GM18511 (cell line): ENCODE measurements around the gene SPRING1.
"Not testable (repeated sequence)": the region's sequence is repeated elsewhere in the genome, so short reads cannot be mapped to it uniquely, and the experiment has no call there.

Source experiments
- ATAC-seq: cut with Tn5 transposase; IDR thresholded peaks from one replicate; pipeline ENCODE4 v1.9.1; 2021; ENCODE audit warnings: mild to moderate bottlenecking, moderate library complexity; ENCODE audit not compliant: unreplicated experiment

The SPRING1 gene

DNA sequence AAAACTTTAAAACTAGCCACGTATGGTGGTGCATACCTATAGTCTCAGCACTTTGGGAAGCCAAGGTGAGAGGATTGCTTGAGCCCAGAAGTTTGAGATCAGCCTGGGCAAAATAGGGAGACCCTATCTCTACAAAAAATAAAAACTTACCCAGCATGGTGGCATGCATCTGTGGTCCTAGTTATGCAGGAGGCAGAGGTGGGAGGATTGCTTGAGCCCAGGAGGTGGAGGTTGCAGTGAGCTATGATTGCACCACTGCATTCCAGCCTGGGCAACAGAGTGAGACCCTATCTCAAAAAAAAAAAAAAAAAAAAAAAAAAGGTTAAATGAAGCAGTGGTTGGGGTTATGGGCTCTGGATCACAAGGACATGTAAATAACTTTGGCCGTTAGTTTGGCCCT is 4.9 kb upstream of the SPRING1 start:
- not testable (repeated sequence) for ATAC-seq

DNA sequence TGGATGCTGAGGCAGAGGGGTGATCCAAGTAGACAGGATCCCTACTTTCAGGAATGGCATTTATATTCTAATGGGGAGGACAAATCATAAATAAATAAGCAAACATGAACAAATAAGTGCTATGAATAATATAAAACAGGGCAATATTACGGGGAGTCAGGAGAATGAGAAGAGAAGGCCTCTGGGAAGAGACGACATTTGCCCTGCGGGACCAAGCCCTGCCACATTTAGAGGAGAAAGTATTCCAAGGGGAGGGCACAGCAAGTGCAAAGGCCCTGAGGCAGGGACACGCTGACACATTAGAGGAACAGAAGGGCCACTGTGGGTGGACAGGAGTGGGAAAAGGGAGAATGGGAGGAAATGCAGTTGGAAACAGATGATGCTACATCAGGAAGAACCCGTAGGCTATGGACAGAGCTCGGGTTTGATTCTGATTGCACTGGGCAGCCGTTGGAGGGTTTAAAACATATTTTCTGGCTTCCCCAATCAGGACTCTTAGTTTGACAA is 1.6 kb upstream of the SPRING1 start:
- no peak for ATAC-seq

DNA sequence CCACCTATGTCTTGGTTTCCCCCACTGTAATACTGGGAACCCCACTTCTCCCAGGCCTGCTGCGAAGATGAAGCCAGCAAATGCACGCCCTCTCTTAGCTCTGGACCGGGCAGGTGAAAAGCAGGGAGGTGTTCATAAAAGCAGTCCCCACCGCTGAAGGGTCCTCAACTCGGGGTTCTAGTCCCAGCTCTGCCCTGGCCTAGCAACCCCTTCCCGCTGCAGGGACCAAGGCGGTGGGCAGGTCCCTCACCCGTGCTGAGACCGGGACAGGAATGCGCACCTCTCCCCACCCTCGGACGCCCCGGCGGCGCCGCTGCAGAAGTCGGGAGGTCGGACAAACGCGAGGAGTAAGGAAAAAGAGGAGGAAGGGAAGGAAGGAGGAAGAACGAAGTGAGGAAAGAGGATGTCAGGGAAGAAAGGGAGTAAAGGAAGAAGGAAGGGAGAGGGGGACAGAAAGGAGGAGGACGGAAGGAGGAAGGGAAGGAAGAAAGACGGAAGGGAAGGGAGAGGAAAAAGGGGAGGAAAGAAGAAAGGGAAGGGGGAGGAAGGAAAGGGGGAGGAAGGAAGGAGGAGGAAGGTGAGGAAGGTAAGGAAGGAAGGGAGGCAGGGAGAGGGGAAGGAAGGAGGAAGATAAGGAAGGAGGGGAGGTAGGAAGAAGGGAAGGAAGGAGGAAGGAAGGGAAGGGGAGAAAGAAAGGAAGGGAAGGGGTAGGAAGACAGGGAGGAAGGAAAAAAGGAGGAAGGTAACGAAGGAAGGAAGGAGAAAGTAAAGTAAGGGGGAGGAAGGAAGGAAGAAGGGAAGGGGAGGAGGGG is 701 bp downstream of the SPRING1 start:
- no peak for ATAC-seq

DNA sequence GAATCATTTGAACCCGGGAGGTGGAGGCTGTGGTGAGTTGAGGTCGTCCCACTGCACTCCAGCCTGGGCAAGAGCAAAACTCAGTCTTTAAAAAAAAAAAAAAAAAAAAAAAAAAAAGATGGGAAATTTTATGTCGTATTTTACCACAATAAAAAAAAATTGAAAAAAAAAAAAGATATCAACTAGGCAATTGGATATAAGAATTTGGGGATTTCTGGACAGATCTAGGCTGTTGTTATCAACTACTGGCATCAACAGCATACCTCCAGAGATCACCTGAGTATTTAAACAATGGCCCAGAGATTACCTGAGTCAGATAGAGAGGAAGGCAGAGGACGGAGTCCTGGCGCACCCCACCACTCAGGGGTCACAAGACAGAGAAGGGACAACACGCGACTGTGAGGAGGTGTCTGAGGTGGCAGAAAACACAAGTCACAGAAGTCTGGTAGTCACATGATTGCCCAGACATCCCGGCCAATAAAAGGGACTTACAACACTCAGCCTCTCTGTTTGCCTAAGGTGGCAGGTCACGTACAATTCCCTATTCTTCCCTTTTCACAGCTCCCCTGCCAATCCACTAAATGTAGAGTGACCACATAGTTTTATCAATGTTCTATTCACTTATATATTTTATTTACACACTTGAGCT is 1.8 kb downstream of the SPRING1 start:
- no peak for ATAC-seq

DNA sequence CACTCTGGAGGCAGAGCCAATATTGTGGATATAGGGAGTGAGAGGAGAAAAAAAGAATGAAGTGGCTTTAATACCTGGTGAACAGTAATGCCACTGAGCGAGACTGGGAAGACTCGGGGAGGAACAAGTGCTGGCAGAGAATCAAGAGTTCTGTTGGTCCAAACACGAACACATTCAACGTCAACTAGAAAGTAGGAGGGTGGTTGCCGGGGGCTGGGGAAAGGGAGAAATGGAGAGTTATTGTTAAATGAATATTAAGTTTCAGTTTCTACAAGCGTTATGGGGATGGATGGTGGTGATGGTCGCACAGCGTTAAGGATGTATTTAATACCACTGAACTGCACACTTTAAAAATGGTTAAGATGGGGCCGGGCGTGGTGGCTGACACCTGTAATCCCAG is 2.8 kb downstream of the SPRING1 start:
- no peak for ATAC-seq

DNA sequence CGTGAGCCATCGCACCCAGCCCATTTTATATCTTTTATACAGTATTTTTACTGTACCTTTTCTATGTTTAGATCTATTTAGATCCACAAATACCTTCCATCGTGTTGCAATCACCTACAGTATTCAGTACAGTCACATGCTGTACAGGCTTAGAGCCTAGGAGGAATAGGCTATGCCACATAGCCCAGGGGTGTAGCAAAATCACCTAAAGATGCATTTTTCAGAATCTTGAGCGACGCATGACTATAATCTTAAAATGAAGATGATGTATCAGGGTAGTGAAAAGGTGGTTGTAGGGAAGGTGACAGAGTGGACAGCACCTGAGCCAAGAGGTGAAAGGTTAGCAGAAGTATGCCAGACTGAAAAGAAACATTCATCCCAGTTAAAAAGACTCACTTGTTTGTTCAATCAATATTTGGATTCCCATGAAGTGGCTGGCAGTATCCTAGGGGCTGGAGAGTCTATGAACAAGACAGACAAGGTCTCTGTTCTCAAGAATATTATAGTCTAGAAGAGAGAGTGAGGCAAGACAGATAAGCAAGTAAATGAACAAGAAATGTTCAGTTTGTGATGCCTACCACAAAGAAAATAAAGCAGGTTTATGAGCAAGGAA is 3.6 kb downstream of the SPRING1 start:
- no peak for ATAC-seq

DNA sequence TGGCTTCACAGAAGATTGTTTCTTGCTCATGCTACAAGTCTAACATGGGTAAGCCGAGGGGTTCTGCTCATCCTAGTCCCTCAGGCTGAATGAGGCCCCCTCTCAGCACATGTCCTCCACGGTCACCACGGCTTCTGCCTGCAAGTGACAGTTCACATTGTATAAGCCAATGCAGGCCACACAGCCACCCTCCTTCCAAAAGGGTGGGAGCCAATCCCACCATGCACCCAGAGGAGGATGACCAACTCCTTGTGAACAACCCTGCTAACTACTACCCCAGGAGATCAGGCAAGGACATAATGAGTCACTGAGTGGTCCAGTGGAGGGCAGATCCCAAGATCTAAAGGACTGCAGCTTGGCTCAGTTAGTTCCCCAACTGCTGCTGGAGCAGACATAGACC is 6.1 kb downstream of the SPRING1 start:
- ATAC-seq = no peak

DNA sequence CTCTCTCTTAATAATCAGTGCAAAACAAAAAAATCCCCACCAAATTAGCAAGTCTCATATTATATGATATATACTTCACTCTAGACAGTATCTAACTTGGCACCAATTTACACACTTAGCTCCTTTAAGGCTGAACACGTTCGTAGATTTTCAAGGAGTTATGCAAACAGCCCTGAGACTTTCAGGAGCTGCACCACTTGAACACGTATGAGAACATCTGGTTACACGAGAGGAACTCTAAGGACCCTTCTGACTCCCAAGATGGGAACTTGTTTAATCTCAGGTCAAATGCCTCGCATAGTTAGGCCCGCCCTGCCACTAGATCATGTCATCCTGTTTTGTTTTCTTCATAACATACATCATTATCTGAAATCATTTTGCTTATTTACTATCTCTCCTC is 10.0 kb downstream of the SPRING1 start:
- ATAC-seq = no peak

DNA sequence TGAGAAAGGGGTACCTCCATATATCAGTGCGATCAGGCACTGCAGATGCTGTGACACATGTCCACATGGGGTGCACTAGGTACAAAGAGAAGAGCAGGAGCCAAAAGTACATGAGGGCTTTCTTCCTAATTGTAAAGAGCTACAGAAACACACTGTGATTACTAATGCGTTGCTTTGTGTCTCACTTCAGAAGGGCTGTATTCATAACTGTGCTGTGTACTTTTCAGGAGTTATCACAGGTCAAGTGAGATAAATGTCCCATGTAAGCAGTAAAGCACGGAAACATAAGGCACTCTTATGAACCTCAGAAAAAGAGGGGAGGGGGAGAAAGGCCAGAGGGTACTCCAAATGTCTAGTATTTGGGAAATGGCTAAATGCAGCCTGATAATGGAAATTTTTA is 10.6 kb downstream of the SPRING1 start:
- no peak for ATAC-seq

DNA sequence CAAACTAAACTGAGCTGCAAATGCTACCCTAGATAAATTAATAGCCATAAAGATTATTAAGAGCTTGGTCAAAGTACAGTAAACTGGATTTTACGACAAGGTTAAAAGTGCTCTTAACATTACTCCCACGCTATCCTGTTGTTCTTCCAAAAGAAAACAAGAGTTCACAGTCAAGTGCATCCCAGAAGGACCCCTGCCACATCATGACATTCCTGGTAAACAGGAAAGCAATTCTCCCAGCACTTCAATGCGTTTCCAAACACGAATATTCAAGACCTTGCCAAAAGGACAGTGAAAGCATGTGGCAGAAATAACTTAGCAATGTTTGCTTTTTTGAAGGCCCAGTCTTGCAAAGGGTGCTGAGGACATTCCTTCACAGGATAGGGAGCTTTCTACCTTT is 11.2 kb downstream of the SPRING1 start:
- no peak for ATAC-seq

DNA sequence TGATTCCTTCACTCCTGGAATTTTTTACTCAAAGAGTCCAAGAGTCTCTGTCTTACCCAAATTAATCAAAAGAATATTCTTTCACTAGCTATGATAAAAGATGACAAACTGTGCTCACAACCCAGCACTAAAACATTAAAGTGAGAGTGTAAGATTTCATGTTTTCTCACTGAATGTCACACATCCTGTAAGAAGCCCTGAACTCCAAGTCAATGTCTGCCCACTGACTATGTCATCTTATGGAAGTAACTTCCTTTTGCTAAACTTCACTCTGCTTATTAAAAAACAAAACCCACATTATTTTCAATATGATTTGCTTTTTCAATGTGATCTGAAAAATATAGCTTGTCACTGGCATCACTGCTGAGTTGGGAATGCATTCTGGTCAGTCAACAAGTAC is 15.6 kb downstream of the SPRING1 start:
- no peak for ATAC-seq

DNA sequence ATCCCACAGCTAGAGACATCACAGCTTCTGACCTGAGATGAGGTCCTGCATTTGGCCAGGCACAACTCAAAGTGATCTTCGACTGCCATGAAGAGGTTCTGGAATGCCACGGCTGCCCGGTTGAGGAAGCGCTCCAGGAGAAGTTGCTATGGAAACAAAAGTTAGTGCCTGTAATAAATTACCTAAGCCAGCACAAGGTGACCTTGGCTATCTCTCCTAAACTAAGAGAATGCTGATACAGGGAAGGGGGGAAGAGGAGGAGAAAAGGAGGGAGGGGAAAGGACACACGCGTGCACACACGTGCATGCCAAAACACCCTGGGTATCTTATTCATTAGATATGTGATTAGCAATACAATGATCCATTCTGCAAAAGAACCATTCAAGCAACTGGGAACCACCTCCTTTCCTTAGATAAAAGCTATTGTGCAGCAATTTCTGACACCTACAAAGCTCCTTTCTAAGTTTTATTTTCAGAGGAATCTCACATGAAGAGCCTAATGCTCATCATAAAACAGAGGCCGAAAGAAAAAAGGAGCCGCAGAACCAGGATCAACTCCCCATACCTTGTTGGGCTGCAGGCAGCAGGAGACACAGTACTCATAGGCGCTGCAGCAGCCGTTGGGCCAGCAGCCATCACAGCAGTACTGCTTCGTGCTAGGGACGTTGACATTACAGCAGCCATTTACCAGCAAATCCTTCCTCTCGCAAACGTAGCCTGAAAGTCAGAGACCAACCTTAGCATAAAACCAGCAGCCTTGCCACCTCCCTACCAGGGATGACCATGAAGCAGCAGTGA is 17.9 kb downstream of the SPRING1 start:
- no peak for ATAC-seq

DNA sequence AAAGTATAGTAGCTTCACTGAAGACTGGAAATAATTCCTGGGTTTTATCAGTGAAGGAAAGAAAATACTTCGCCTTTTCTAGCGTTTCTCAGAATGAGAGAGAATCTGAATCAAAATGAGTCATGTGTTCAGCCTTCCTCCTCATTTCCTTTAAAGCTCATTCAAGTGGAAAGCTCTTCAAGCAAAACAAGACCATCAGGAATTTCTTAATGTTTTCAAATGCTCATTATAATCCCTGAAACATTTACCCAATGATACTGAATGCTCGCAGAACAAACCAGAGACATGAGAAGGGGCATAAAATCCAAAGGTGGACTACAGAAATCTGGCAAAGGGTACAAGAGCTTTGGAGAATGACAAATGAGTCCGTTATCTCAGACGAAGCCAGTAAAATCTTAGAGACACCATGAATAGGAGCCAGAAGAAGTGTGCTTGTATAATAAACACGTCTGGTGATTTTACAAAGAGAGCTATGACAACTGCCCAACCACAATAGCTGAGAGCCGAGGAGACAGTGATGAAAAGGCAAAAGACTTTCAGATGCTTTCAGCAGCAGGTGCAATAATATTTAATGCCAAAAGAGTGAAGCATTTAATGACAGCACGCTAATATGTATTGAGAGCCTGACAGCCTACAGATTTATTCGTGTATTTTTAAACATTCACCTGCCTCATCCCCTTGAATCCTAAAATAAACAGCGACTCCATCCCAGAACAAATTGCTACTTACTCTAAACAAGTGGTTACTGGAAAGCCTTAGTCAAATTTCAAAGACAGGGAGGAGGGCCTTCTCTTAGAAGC is 19.0 kb downstream of the SPRING1 start:
- no peak for ATAC-seq

DNA sequence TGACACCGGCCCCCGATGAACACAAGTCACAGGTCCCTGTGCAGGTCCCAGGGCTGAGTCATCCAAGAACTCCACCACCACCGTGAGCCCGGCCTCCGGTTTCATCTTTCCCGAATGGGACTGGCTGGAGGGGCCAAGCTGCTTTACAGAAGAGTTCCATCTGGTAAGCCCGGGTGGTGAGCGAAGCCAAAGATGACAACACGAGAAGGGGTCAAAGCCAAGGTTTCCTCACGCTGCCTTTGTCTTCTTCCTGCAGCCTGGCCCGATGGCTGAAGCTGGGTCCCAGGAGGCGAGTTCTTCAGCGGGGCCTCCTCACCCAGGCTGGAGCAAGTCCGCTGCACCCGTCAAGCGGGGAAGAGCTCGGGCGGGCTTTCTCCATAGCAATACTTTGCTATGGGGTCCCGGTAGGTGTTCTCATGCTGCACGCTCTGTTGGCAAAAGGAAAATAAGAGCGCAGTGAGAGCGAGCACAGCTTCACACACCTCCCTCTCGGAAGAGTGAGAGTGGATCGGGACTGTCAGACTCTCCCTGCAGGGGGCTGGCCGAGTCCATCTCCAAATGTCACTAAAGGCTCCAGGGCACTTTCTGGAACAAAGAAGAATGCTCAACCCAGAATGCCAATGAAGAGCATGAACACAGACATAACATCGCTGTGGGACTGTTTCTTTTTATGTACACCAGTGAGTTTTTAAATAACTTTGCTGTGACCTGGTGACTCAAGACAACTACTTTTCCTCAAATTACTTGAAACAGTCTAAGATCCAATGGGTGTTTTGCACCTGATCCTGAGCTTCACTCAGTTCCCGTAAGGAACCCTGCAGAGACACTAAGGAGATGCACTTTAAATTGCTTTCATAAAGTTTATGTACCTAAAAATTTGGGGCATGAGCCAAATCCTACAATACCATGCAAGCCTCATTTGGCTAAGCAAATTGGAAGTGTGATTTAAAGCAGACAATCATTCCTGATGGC is 20.1 kb downstream of the SPRING1 start:
- no peak for ATAC-seq

DNA sequence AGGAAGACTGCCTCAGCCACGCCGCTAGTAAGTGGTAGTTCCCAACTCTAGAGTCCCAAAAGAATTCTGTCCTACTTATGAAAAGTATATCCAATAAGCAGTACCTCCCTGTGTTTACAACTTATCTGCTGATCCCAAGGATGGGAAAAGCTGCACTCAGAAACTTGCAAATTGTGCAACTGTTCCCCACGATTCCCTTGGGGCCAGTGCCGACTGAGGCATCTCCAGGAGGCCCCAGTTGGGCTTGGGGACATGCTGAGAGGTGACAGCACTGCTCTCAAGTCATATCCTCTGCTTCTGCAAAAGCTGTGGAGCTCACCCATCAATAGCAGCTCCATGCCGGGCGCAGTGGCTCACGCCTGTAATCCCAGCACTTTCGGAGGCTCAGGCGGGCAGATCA is 23.7 kb downstream of the SPRING1 start:
- no peak for ATAC-seq

DNA sequence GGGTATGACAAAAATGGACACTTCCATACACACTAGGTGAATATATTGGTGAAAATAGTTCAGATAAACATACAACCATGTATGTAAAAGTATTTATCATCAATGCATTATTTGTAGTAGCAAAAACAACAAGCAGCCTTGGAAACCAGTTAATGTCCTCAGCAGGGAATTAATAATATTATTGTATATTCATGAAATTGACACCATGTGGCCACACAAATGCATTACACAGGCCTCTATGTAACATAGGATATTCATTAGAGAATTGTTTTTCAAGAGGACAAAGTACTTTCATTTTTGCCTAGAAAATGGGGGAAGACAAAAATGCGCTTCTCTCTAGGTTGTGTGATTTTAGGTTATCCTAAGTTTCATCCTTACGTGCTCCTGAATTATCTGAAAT is 24.3 kb downstream of the SPRING1 start:
- ATAC-seq = no peak

DNA sequence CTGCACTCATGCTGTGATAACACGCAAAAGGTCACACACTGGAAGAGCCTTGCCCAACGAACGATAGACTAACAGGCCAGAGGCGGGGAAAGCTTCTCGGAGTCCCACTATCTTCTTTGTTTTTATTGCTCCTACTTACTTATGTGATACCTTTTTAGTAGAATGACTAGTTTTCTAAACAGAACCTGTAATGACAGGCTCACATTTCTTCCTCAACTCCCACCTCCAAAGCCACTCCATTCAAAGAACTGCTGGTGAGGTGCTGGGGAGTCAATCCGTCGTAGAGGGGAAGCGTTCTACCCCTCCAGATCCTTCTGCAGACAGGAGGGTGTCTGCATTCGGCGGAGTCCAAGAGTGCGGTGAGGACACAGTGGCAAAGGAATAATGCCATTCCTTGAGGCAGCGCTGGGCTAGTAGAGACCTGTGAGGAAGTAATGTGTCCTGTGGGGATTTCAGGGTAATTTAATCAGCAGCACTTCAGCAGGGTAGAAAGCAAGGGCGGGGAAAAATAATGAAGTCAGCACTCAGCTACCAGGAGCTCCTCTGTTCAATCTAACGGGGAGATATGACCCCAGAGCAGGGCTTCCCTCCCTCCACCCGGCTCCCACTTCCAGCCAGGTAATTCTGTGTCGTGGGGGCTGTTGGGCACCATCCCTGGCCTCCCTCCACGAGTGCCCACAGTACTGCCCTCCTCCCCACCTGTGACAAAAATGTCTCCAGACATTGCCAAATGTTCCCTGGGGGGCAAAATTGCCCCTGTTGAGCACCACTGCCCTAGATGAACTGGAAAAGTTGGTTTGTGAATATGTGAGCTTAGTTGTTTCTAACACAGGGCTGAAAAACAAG is 25.2 kb downstream of the SPRING1 start:
- ATAC-seq = no peak
